ENCODE results near the gene DNAJA3. TPM values are rescaled to one million over a fixed set of nuclear protein-coding genes. Genes with fewer than 3 reads are reported as not detected.
A peak's percentile ranks its signal among the peaks of the same experiment; 100 is the strongest.

The DNAJA3 gene
- total RNA-seq, 1 donor from 2014 or later: 36.4 TPM

DNA sequence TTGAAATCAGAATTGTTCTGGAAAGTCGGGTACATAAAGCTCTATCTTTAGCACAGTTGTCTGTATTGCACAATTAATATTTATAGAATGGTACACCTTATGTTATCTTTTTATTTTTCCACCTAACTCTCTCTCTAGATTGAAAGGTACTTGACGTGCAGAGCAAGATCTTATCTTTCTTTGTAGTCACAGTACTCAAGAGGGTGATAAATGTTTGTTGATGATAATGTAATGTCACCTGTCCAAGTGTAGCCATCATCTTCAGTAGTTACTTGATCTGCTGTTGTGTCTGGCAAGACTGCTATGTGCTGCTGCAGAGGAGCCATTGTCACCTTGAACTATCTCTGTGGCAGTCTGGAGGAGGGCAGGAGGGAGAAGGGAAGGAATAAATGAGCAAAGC is 55.9 kb downstream of the DNAJA3 start:
- Histone ChIP-seq H2AFZ (ENCODE audit: low read depth, low read length) (no peak overlapping the region), H4K20me1 (ENCODE audit: insufficient read depth, low read length) (peaks cover 43% of the 10 kb centered on the region), H3K9ac (ENCODE audit: low read length) (no peak overlapping the region), H3K9me3 (ENCODE audit: insufficient read depth, low read depth, low read length) (no peaks in the 10 kb centered on the region), H3K36me3 (ENCODE audit: insufficient read depth, low read length) (peaks cover 2% of the 10 kb centered on the region), H3K27ac (ENCODE audit: low read depth, low read length) (no peak overlapping the region), H3K27me3 (ENCODE audit: insufficient read depth, low read length) (no peaks in the 10 kb centered on the region), H3K4me1 (ENCODE audit: insufficient read depth, low read length) (peaks cover 13% of the 10 kb centered on the region), H3K4me2 (ENCODE audit: low read length) (no peak overlapping the region), H3K79me2 (ENCODE audit: insufficient read depth, low read length) (peaks cover 75% of the 10 kb centered on the region), H3K4me3 (ENCODE audit: insufficient read depth, low read depth, low read length) (no peak overlapping the region)
- FAIRE-seq (no peak), DNase-seq (ENCODE audit: low read depth) (no peak)
- Mint-ChIP-seq H3K9me3 (ENCODE audit: unreplicated experiment) (no peaks in the 10 kb centered on the region), H3K4me3 (ENCODE audit: unreplicated experiment) (no peak overlapping the region), H3K36me3 (ENCODE audit: low read depth, unreplicated experiment) (no peaks in the 10 kb centered on the region), H3K4me1 (ENCODE audit: low read depth, unreplicated experiment) (peaks cover 11% of the 10 kb centered on the region), H3K27ac (ENCODE audit: unreplicated experiment) (no peak overlapping the region), H3K27me3 (ENCODE audit: low read depth, unreplicated experiment) (no peaks in the 10 kb centered on the region)
- TF ChIP-seq, protein P1, sequence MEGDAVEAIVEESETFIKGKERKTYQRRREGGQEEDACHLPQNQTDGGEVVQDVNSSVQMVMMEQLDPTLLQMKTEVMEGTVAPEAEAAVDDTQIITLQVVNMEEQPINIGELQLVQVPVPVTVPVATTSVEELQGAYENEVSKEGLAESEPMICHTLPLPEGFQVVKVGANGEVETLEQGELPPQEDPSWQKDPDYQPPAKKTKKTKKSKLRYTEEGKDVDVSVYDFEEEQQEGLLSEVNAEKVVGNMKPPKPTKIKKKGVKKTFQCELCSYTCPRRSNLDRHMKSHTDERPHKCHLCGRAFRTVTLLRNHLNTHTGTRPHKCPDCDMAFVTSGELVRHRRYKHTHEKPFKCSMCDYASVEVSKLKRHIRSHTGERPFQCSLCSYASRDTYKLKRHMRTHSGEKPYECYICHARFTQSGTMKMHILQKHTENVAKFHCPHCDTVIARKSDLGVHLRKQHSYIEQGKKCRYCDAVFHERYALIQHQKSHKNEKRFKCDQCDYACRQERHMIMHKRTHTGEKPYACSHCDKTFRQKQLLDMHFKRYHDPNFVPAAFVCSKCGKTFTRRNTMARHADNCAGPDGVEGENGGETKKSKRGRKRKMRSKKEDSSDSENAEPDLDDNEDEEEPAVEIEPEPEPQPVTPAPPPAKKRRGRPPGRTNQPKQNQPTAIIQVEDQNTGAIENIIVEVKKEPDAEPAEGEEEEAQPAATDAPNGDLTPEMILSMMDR (IDR thresholded peaks at IDR 0.05; ENCODE audit: insufficient read depth, low read depth, low read length): no peak
- no peak for TF ChIP-seq EZH2 (IDR thresholded peaks at IDR 0.05; ENCODE audit: insufficient read depth, low read length)

DNA sequence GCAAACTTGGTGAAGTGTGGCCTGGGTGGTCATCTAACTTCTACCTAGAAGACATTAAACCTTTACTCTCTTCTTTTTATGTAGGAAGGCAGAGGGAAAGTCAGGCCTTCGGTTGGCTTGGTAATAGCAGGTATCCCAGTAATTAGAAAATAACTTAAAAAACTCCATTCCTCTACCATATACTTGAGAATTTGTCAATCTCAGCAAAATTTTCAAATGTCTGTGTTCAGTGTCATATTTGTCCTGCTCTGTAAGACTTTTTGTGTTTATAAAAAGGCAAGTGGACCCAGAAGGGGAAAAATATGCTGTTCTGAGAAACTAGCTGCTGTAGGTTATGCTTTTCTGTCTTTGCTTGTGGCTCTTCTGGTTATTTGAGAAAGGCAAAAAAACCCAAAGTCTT is 56.3 kb downstream of the DNAJA3 start:
- Histone ChIP-seq H3K9ac (ENCODE audit: low read length) (no peak overlapping the region), H3K9me3 (ENCODE audit: insufficient read depth, low read depth, low read length) (no peaks in the 10 kb centered on the region), H3K4me3 (ENCODE audit: insufficient read depth, low read depth, low read length) (no peak overlapping the region), H3K79me2 (ENCODE audit: insufficient read depth, low read length) (peaks cover 73% of the 10 kb centered on the region), H3K4me1 (ENCODE audit: insufficient read depth, low read length) (peaks cover 13% of the 10 kb centered on the region), H3K36me3 (ENCODE audit: insufficient read depth, low read length) (peaks cover 2% of the 10 kb centered on the region), H3K4me2 (ENCODE audit: low read length) (no peak overlapping the region), H2AFZ (ENCODE audit: low read depth, low read length) (no peak overlapping the region), H3K27me3 (ENCODE audit: insufficient read depth, low read length) (no peaks in the 10 kb centered on the region), H4K20me1 (ENCODE audit: insufficient read depth, low read length) (peaks cover 41% of the 10 kb centered on the region), H3K27ac (ENCODE audit: low read depth, low read length) (no peak overlapping the region)
- Mint-ChIP-seq H3K9me3 (ENCODE audit: unreplicated experiment) (no peaks in the 10 kb centered on the region), H3K4me3 (ENCODE audit: unreplicated experiment) (no peak overlapping the region), H3K4me1 (ENCODE audit: low read depth, unreplicated experiment) (peaks cover 11% of the 10 kb centered on the region), H3K36me3 (ENCODE audit: low read depth, unreplicated experiment) (no peaks in the 10 kb centered on the region), H3K27me3 (ENCODE audit: low read depth, unreplicated experiment) (no peaks in the 10 kb centered on the region), H3K27ac (ENCODE audit: unreplicated experiment) (no peak overlapping the region)
- no peak for TF ChIP-seq EZH2 (IDR thresholded peaks at IDR 0.05; ENCODE audit: insufficient read depth, low read length)
- TF ChIP-seq, protein P1 (IDR thresholded peaks at IDR 0.05; ENCODE audit: insufficient read depth, low read depth, low read length): no peak
- no peak for FAIRE-seq
- DNase-seq (ENCODE audit: low read depth): no peak

GRCh38 chr16:4486126-4486893 is 60.6 kb downstream of the DNAJA3 start:
- H3K27ac Mint-ChIP-seq (ENCODE audit: unreplicated experiment): no peak overlapping the region
- Histone ChIP-seq H3K4me2 (ENCODE audit: low read length) (no peak overlapping the region), H2AFZ (ENCODE audit: low read depth, low read length) (no peak overlapping the region), H3K9me3 (ENCODE audit: insufficient read depth, low read depth, low read length) (no peaks in the 10 kb centered on the region), H3K27me3 (ENCODE audit: insufficient read depth, low read length) (no peaks in the 10 kb centered on the region), H3K9ac (ENCODE audit: low read length) (no peak overlapping the region), H3K4me1 (ENCODE audit: insufficient read depth, low read length) (peaks cover 19% of the 10 kb centered on the region), H3K27ac (ENCODE audit: low read depth, low read length) (no peak overlapping the region), H4K20me1 (ENCODE audit: insufficient read depth, low read length) (peaks cover 23% of the 10 kb centered on the region), H3K36me3 (ENCODE audit: insufficient read depth, low read length) (peaks cover 2% of the 10 kb centered on the region), H3K79me2 (ENCODE audit: insufficient read depth, low read length) (peaks cover 56% of the 10 kb centered on the region), H3K4me3 (ENCODE audit: insufficient read depth, low read depth, low read length) (no peak overlapping the region)
- DNase-seq (ENCODE audit: low read depth): no peak
- H3K36me3 Mint-ChIP-seq (ENCODE audit: low read depth, unreplicated experiment): no peaks in the 10 kb centered on the region
- TF ChIP-seq, protein P1 (IDR thresholded peaks at IDR 0.05; ENCODE audit: insufficient read depth, low read depth, low read length): no peak
- no peak for TF ChIP-seq EZH2 (IDR thresholded peaks at IDR 0.05; ENCODE audit: insufficient read depth, low read length)
- FAIRE-seq: no peak
- H3K27me3 Mint-ChIP-seq (ENCODE audit: low read depth, unreplicated experiment): no peaks in the 10 kb centered on the region
- peaks cover 2% of the 10 kb centered on the region for H3K9me3 Mint-ChIP-seq (ENCODE audit: unreplicated experiment)
- peaks cover 17% of the 10 kb centered on the region for H3K4me1 Mint-ChIP-seq (ENCODE audit: low read depth, unreplicated experiment)
- H3K4me3 Mint-ChIP-seq (ENCODE audit: unreplicated experiment): peak overlapping the region; percentile 57
